H9 (cell line): ENCODE measurements around the gene ATP8A2. TPM values are rescaled to one million over a fixed set of nuclear protein-coding genes. Genes with fewer than 3 reads are reported as not detected.

Experiments used
- DNase-seq: peaks from one replicate; pipeline ENCODE4 v3.0.0-alpha.2; 2017
- H2AFZ ChIP-seq: one replicate; pipeline ENCODE4 v1.6.1; 2013; ENCODE audit warnings: mild to moderate bottlenecking, low read length, control low read depth, moderate library complexity
- H2AK5ac ChIP-seq: 2 replicates; pipeline ENCODE4 v1.6.1; 2013; ENCODE audit warnings: low read length, control low read depth, mixed read lengths; ENCODE audit not compliant: insufficient read length
- H2BK120ac ChIP-seq: one replicate; pipeline ENCODE4 v1.6.1; 2013; ENCODE audit warnings: low read depth, mild to moderate bottlenecking, low read length, control low read depth, inconsistent platforms; ENCODE audit not compliant: poor library complexity, severe bottlenecking
- H2BK12ac ChIP-seq: 2 replicates; pipeline ENCODE4 v1.6.1; 2013; ENCODE audit warnings: low read length, control low read depth, mixed read lengths, low read depth; ENCODE audit not compliant: insufficient read length
- H2BK15ac ChIP-seq: 2 replicates; pipeline ENCODE4 v1.6.1; 2013; ENCODE audit warnings: low read depth, low read length, control low read depth
- H2BK20ac ChIP-seq: one replicate; pipeline ENCODE4 v1.6.1; 2013; ENCODE audit warnings: low read depth, mild to moderate bottlenecking, low read length, control low read depth, inconsistent platforms; ENCODE audit not compliant: poor library complexity, severe bottlenecking
- H2BK5ac ChIP-seq: 2 replicates; pipeline ENCODE4 v1.6.1; 2013; ENCODE audit warnings: low read length, control low read depth, mixed read lengths; ENCODE audit not compliant: insufficient read length
- H3K14ac ChIP-seq: 2 replicates; pipeline ENCODE4 v1.6.1; 2013; ENCODE audit warnings: low read length, control low read depth; ENCODE audit not compliant: insufficient read depth
- H3K18ac ChIP-seq: 2 replicates; pipeline ENCODE4 v1.6.1; 2013; ENCODE audit warnings: low read depth, mild to moderate bottlenecking, mixed read lengths, low read length, control low read depth; ENCODE audit not compliant: insufficient read length
- H3K23ac ChIP-seq: 2 replicates; pipeline ENCODE4 v1.6.1; 2013; ENCODE audit warnings: low read length, control low read depth, mixed read lengths, low read depth; ENCODE audit not compliant: insufficient read length
- H3K23me2 ChIP-seq: 2 replicates; pipeline ENCODE4 v1.6.1; 2013; ENCODE audit warnings: low read depth, mild to moderate bottlenecking, mixed read lengths, low read length, control low read depth; ENCODE audit not compliant: insufficient read length, poor library complexity, severe bottlenecking
- H3K27ac ChIP-seq: 2 replicates; pipeline ENCODE4 v1.5.1; 2013; ENCODE audit warnings: low read length, control low read depth, mixed read lengths, low read depth; ENCODE audit not compliant: insufficient read length
- H3K27me3 ChIP-seq: 2 replicates; pipeline ENCODE4 v1.6.1; 2013; ENCODE audit warnings: low read length, control low read depth, inconsistent platforms; ENCODE audit not compliant: insufficient read depth
- H3K4ac ChIP-seq: 2 replicates; pipeline ENCODE4 v1.6.1; 2013; ENCODE audit warnings: low read depth, mild to moderate bottlenecking, control low read depth, inconsistent platforms, low read length, moderate library complexity
- H3K4me1 ChIP-seq: 2 replicates; pipeline ENCODE4 v1.6.1; 2013; ENCODE audit warnings: low read length, control low read depth, inconsistent platforms; ENCODE audit not compliant: insufficient read depth
- H3K4me2 ChIP-seq: 2 replicates; pipeline ENCODE4 v1.6.1; 2013; ENCODE audit warnings: low read length, control low read depth, mixed read lengths; ENCODE audit not compliant: insufficient read length, insufficient read depth
- H3K56ac ChIP-seq: 2 replicates; pipeline ENCODE4 v1.6.1; 2013; ENCODE audit warnings: low read depth, mild to moderate bottlenecking, mixed read lengths, low read length, control low read depth; ENCODE audit not compliant: insufficient read length
- H3K79me1 ChIP-seq: 2 replicates; pipeline ENCODE4 v1.6.1; 2013; ENCODE audit warnings: low read depth, mild to moderate bottlenecking, moderate library complexity, low read length, control low read depth, inconsistent platforms; ENCODE audit not compliant: insufficient read depth, poor library complexity, severe bottlenecking
- H3K79me2 ChIP-seq: 2 replicates; pipeline ENCODE4 v1.6.1; 2013; ENCODE audit warnings: low read length, control low read depth, inconsistent platforms; ENCODE audit not compliant: insufficient read depth
- H3K9ac ChIP-seq: 2 replicates; pipeline ENCODE4 v1.6.1; 2013; ENCODE audit warnings: low read length, control low read depth, mixed read lengths; ENCODE audit not compliant: insufficient read length; ENCODE audit errors: extremely low read depth
- H3K9me3 ChIP-seq: one replicate; pipeline ENCODE4 v1.6.1; 2013; ENCODE audit warnings: low read depth, low read length, inconsistent platforms; ENCODE audit not compliant: control insufficient read depth
- H3T11ph ChIP-seq: one replicate; pipeline ENCODE4 v1.6.1; 2013; ENCODE audit warnings: mild to moderate bottlenecking, low read length, control low read depth, inconsistent platforms
- H4K20me1 ChIP-seq: one replicate; pipeline ENCODE4 v1.6.1; 2013; ENCODE audit not compliant: control insufficient read depth, insufficient read length, insufficient read depth
- H4K5ac ChIP-seq: 2 replicates; pipeline ENCODE4 v1.6.1; 2013; ENCODE audit warnings: low read depth, mild to moderate bottlenecking, mixed read lengths, low read length, control low read depth; ENCODE audit not compliant: insufficient read length
- H4K8ac ChIP-seq: replicated peaks from 2 replicates; pipeline ENCODE4 v1.6.1; 2013; ENCODE audit warnings: low read length, control low read depth, mixed read lengths, low read depth; ENCODE audit not compliant: insufficient read length
- H4K91ac ChIP-seq: 2 replicates; pipeline ENCODE4 v1.6.1; 2013; ENCODE audit warnings: low read depth, mild to moderate bottlenecking, moderate library complexity, mixed read lengths, low read length, control low read depth; ENCODE audit not compliant: insufficient read length
- H3K27ac Mint-ChIP-seq, 3 experiments: 2 replicates in 2 of 3; 3 replicates in 1 of 3; pipeline ENCODE4 v1.8.0; 2020 to 2021; ENCODE audit warnings: mixed read lengths in 3 of 3, mild to moderate bottlenecking in 1 of 3, moderate library complexity in 1 of 3
- H3K27me3 Mint-ChIP-seq: 2 replicates; pipeline ENCODE4 v1.8.0; 2021; ENCODE audit warnings: low read depth, mild to moderate bottlenecking, moderate library complexity, mixed read lengths
- H3K36me3 Mint-ChIP-seq, 3 experiments: 2 replicates in 2 of 3; 3 replicates in 1 of 3; pipeline ENCODE4 v1.8.0; 2020 to 2021; ENCODE audit warnings: low read depth in 3 of 3, mixed read lengths in 3 of 3; ENCODE audit not compliant: insufficient read depth in 1 of 3
- H3K4me1 Mint-ChIP-seq, 2 experiments: 2 replicates each; pipeline ENCODE4 v1.8.0; 2020; ENCODE audit warnings: mixed read lengths in 2 of 2
- H3K4me3 Mint-ChIP-seq, 2 experiments: 2 replicates in 1 of 2; 3 replicates in 1 of 2; pipeline ENCODE4 v1.8.0; 2020 to 2021; ENCODE audit warnings: mild to moderate bottlenecking in 2 of 2, mixed read lengths in 2 of 2, moderate library complexity in 1 of 2
- H3K9me3 Mint-ChIP-seq, 2 experiments: 2 replicates in 1 of 2; 3 replicates in 1 of 2; pipeline ENCODE4 v1.8.0; 2020; ENCODE audit warnings: mild to moderate bottlenecking in 2 of 2, mixed read lengths in 2 of 2, moderate library complexity in 1 of 2
- WGBS: extraction: QIAGEN DNeasy Blood & Tissue Kit; methylation state at CpG from one replicate; pipeline ENCODE4 v1.1.7; 2013; ENCODE audit warnings: missing lambda C conversion rate, low lambda C conversion rate, mixed read lengths; ENCODE audit not compliant: insufficient read length; ENCODE audit errors: extremely low coverage; 5-methylcytosine and 5-hydroxymethylcytosine counted together
- total RNA-seq: library from RNA; stranded (reverse); gene quantifications from 2 replicates; pipeline ENCODE4 v1.2.1, GENCODE V29; 2021
- TF ChIP-seq, protein P1 (sequence below): fragments of 200-600 bp; sonication (generic); conservative IDR thresholded peaks from 3 replicates; pipeline ENCODE4 v1.8.0; 2021; ENCODE audit warnings: antibody characterized with exemption, mild to moderate bottlenecking

ATP8A2 gene
- total RNA-seq, 1 experiment from 2014 or later, result 18.2 TPM

- H3K14ac ChIP-seq, result no peak overlapping the region
- no peak overlapping the region for H2BK120ac ChIP-seq
- no peak overlapping the region for H2BK5ac ChIP-seq
- Mint-ChIP-seq H3K9me3 (no peaks in the 10 kb centered on the region), H3K36me3 (no peaks in the 10 kb centered on the region), H3K4me3 (no peak overlapping the region), H3K4me1 (peaks cover 13 to 17% of the 10 kb centered on the region in 2 experiments), H3K27me3 (no peaks in the 10 kb centered on the region), H3K27ac (no peak overlapping the region)
- no peak overlapping the region for H3K4ac ChIP-seq
- no peak overlapping the region for H2BK15ac ChIP-seq
- no peak overlapping the region for H4K8ac ChIP-seq
- H4K20me1 ChIP-seq, result no peaks in the 10 kb centered on the region
- H3K4me1 ChIP-seq, result no peaks in the 10 kb centered on the region; the same call in 1 of the 2 replicates
- H4K91ac ChIP-seq, result no peak overlapping the region
- TF ChIP-seq, protein P1, sequence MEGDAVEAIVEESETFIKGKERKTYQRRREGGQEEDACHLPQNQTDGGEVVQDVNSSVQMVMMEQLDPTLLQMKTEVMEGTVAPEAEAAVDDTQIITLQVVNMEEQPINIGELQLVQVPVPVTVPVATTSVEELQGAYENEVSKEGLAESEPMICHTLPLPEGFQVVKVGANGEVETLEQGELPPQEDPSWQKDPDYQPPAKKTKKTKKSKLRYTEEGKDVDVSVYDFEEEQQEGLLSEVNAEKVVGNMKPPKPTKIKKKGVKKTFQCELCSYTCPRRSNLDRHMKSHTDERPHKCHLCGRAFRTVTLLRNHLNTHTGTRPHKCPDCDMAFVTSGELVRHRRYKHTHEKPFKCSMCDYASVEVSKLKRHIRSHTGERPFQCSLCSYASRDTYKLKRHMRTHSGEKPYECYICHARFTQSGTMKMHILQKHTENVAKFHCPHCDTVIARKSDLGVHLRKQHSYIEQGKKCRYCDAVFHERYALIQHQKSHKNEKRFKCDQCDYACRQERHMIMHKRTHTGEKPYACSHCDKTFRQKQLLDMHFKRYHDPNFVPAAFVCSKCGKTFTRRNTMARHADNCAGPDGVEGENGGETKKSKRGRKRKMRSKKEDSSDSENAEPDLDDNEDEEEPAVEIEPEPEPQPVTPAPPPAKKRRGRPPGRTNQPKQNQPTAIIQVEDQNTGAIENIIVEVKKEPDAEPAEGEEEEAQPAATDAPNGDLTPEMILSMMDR, result peak; percentile 29; the same call in 1 of the 3 replicates
- H3K79me2 ChIP-seq, result no peaks in the 10 kb centered on the region
- H2BK12ac ChIP-seq, result no peak overlapping the region
- no peaks in the 10 kb centered on the region for H3K79me1 ChIP-seq
- H3K9me3 ChIP-seq, result no peaks in the 10 kb centered on the region
- H2AFZ ChIP-seq, result no peak overlapping the region
- no peak overlapping the region for H2BK20ac ChIP-seq
- no peaks in the 10 kb centered on the region for H3K27me3 ChIP-seq
- H3K23ac ChIP-seq, result no peak overlapping the region
- no peaks in the 10 kb centered on the region for H3K23me2 ChIP-seq
- H4K5ac ChIP-seq, result no peak overlapping the region
- no peak overlapping the region for H3K56ac ChIP-seq
- WGBS, result no CpG with 5 or more reads among the region's 3 CpGs
- H3K9ac ChIP-seq, result no peak overlapping the region
- no peak overlapping the region for H2AK5ac ChIP-seq
- DNase-seq, result no peak
- no peak overlapping the region for H3K4me2 ChIP-seq
- no peak overlapping the region for H3K18ac ChIP-seq
- no peak overlapping the region for H3T11ph ChIP-seq
- no peak overlapping the region for H3K27ac ChIP-seq
Measured at GRCh38 chr13:25725104-25725503, 353.3 kb downstream of the ATP8A2 start.
